ENCODE data around the gene CD244.
"Not testable (repeated sequence)": the region's sequence is repeated elsewhere in the genome, so short reads cannot be mapped to it uniquely, and the experiment has no call there.

The CD244 gene

DNA sequence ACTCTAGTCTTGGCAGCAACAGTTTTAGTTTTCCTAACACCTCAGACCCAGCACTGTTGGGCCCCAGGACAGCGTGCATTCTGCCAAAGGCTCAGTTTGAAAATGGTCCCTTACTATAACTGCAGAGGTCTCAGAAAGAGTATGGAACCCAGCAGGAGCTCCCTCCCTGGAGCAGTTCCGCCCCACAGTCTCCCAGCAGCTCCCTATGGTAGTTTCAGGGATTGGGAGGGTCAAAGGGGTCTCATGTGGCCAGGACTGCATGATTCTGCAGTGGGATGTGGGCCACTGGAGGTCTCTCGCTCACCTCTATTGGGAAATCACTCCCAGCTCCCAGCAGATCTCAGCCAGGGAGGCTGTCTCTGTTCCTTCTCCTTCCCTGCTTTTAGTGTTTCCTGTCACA lies 54.4 kb downstream of the CD244 start:
- DNase-seq = no peak

GRCh38 chr1:160807738-160808137 lies 54.9 kb downstream of the CD244 start:
- no peak for DNase-seq

DNA sequence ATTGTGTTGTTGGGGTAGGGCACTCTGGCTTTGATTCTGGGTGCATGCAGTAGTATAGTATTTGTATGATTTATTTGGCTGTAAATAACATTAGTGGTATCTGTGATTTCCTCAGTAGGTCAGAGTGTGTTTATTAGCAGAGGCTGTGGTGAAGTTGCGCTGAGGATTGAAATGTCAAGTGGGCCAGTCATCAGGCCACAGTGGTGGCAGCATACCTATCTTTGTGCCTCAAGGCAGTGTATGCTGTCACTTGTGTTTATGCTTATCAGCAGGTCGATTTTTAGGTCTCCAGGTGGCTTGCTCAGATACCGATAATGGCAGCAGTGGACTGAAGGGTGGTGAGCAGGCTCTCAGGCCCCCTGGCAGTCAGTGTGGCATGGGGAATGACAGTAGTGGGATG lies 55.4 kb downstream of the CD244 start:
- DNase-seq = no peak

DNA sequence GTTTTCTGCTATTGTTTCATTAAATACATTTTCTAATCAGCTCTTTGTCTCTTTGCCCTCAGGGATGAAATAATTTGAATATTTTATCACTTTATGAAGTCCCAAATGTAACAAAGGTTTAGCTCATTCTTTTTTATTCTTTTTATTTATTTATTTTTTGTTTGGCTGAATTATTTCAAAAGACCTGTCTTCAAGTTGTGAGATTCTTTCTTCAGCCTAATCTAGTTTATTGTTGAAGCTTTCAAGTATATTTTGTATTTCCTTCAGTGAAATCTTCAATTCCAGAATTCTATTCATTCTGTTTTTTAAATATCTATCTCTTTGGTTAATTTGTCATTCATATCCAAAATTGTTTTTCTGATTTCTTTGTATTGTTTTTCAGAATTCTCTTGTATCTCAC lies 55.9 kb downstream of the CD244 start:
- no peak for DNase-seq

DNA sequence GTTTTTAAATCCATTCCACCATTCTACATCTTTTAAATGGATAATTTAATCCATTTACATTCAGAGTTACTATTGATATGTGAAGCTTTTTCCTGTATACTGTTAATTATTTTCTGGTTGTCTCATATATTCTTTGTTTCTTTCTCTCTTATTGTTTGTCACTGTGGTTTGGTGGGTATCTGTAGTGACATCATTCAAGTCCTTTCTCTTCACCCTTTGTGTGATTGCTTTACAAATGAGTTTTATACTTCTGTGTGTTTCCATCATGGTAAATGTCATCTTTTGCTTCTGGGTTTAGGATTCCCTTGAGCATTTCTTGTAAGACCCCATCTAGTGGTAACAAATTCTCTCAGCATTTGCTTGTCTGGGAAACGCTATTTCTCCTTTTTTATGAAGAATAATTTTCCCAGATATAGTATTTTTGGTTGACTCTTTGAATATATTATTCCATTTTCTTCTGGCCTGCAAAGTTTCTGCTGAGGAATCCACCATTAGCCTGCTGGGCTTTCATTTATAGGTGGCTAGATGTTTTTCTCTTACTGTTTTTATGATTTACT lies 56.5 kb downstream of the CD244 start:
- DNase-seq = no peak

- DNase-seq = no peak
Observed at GRCh38 chr1:160801836-160802580, 60.7 kb downstream of the CD244 start.

- DNase-seq = no peak
Observed at GRCh38 chr1:160800645-160801408, 61.9 kb downstream of the CD244 start.

GRCh38 chr1:160800142-160800541 lies 62.5 kb downstream of the CD244 start:
- no peak for DNase-seq

- no peak for DNase-seq
Observed at GRCh38 chr1:160799641-160800040, 63.0 kb downstream of the CD244 start.

DNA sequence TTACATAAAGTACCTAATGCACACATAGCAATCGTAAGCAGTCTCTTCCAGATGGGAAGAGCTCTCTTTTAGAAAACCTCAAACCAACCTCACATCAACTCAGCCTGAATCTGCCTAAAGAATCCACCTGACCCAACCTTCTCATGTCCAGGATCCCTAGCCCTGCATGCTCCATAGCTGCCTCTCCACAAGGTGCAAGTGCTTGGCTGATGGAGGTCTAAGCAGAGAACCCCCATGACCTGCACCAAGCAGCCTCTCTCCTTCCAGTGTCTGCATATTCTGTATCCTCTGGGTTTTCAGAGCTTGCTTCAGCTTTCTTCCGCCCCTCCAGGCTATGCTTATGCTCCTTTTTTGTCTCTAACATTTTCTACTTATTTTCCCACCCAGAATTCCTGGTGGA lies 64.2 kb downstream of the CD244 start:
- DNase-seq = no peak

DNA sequence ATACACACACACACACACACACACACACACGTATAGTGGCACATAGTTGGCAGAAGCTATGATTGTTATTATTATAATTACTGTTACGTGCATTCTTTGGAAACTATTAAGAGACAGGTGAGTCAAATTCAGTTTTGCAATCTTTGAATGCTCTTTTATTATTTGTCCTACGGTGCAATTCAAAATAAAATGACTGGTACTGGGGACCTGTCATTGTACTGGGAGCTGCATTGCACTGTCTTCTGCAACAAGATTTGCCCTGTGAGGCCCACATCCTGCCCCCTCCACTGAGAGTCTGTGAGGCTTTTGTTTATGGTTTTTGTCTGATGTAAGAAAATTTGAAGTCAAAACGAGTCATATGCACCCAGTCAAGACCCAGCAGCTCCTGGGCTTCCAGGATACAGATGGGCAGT lies 64.8 kb downstream of the CD244 start:
- peak; percentile 56 for DNase-seq

DNA sequence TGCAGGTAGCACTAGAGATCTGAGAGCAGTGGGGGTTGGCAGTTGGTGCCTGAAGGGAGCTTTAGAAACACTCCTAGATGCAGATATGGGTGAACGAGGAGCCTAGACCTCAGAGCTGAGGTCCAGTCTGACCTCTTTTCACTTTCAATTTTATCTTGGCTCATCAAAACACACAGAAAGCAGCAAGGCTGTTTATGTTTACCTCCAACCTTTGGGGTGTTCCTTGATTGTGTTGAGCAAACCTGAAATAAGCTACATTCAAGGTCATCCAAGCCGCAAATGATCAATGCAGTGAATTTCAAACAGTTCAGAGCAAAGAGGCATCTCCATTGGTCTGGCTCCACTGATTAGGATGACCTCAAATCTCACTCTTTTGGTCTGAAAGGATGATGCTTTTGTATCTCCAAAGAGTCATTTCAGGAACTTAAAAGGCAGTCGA lies 65.4 kb downstream of the CD244 start:
- no peak for DNase-seq

GRCh38 chr1:160795951-160796383 lies 66.7 kb downstream of the CD244 start, which contains the start of gene LY9:
TSS of gene LY9 (plus strand) at chr1:160796174. CDS start at chr1:160796188, 14 bp downstream.
- DNase-seq = peak; percentile 71

DNA sequence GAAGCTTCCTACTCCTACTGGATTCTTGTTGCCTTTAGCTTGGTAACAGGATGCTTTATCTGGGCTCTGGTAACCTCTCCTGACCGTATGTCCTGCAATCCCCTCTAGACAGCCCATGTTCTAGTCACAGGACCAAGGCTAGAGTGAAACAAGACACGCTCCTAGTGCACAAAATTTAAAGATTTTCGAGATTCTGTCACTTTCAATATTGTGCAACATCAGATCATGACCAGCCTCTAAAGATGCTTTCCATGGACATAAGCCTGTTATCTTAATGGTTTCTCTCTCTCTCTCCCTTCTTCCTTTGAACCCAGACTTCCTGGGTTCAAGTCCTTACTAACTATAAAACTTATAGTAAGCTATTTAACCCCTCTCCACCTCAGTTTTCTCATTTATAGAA lies 68.3 kb downstream of the CD244 start:
- DNase-seq = no peak

DNA sequence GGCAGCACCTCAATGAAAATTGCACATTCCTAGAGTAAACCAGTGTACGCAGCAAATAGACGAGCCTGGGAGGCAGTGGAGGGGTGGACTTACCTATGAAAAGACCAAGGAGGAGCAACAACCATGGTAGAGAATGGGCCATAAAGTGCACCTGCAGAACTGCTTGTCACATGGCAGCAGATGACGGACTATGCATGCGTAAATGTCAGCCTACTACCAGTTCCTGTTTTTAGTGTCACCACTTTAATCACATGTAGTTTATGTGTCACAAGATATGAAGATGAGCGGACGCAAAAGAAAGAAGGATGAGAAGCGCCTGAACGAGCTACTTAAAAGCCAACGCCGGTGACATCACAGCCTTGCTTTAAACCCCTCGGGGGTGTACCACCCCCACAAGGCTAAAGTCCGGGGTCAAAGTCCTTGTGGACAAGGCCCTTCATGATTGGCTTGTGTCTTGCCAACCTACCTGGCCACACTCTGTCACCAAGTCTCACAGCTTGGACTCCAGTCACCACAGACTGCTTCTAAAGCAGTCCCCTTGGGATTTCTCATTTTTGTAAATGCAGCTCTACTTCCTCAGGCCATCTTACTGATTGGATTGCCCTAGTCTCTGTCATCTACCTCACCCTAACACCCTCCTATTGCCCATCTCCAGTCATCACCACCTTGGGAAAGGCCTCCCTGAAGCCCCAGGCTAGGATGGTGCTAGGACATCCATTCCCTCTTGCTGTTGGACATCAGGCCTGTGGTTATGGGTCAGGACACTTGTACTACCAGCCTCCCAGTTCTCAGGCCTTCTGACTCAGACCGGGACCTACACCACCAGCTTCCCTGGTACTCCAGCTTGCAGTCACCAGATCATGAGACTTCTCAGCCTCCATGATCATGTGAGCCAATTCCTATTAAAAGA lies 72.7 kb downstream of the CD244 start:
- no peak for DNase-seq

GRCh38 chr1:160789051-160789701 lies 73.5 kb downstream of the CD244 start:
- DNase-seq = no peak

GRCh38 chr1:160782988-160783765 lies 79.5 kb downstream of the CD244 start:
- not testable (repeated sequence) for DNase-seq

GRCh38 chr1:160781914-160782689 lies 80.6 kb downstream of the CD244 start:
- DNase-seq = no peak

- no peak for DNase-seq
Observed at GRCh38 chr1:160781186-160781766, 81.4 kb downstream of the CD244 start.

GRCh38 chr1:160780398-160780755 lies 82.3 kb downstream of the CD244 start:
- no peak for DNase-seq
